Ureter (tissue), 1 donor: ENCODE measurements around the gene ZC3H14. TPM values are rescaled to one million over a fixed set of nuclear protein-coding genes. Genes with fewer than 3 reads are reported as not detected.

ENCODE experiments used
- total RNA-seq: library from RNA; stranded (reverse); gene quantifications from one replicate; pipeline ENCODE4 v1.2.4, GENCODE V29; 2023
- donor health status: DM: yes; HTN: yes; CAD: no.

Gene ZC3H14
- total RNA-seq, 1 donor from 2014 or later, result 54.4 TPM

Other genes starting within 250 kb of the ZC3H14 start
- gene KCNK10, start 239.8 kb upstream of the ZC3H14 start, total RNA-seq, result not detected
- 15.9 TPM for gene SPATA7, start 177.4 kb upstream of the ZC3H14 start, total RNA-seq
- 20.3 TPM for gene PTPN21, start 8.0 kb upstream of the ZC3H14 start, total RNA-seq
- 2.0 TPM for gene EML5, start 229.9 kb downstream of the ZC3H14 start, total RNA-seq